Thyroid gland (tissue), 4 donors: ENCODE data around the gene CLOCK.

Experiments used
- CTCF ChIP-seq, 6 experiments: fragments of 200-600 bp in 3 of 6; fragments of 450-650 bp in 3 of 6; sonication (generic) in 3 of 6; IDR thresholded peaks; one replicate each; pipeline ENCODE4 v1.5.1; 2016 to 2019; ENCODE audit warnings: antibody characterized with exemption in 6 of 6, mild to moderate bottlenecking in 2 of 6, inconsistent platforms in 1 of 6, moderate library complexity in 1 of 6
- POLR2A ChIP-seq, 2 donors: fragments of 450-650 bp; IDR thresholded peaks; one replicate each; pipeline ENCODE4 v1.6.1; 2017; ENCODE audit warnings: antibody characterized with exemption in 2 of 2, mild to moderate bottlenecking in 2 of 2, moderate library complexity in 1 of 2

DNA sequence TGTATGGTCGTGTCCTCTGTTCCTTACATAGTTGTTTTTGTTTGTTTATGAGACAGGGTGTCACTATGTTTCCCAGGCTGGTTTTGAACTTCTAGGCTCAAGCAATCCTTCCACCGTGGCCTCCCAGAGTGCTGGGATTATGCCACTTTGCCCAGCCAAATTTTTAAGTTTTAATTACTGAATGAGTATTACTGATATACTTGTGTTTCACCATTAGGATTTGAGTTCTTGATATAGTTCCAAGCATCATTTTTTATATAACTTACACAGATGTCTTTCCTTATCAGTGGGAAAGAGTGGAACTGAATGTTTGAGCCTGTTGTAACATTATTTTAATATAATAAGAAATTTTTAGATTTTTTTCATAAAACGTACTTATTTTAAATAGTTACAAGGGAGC is 130.5 kb downstream of the CLOCK start:
- TF ChIP-seq CTCF (IDR thresholded peaks at IDR 0.05) (no peak), POLR2A (IDR thresholded peaks at IDR 0.05) (no peak)
